Glutamatergic neuron (in vitro differentiated cells): ENCODE results near the gene LAMA5. TPM values are rescaled to one million over a fixed set of nuclear protein-coding genes. Genes with fewer than 3 reads are reported as not detected.
A peak's percentile ranks its signal among the peaks of the same experiment; 100 is the strongest.

Source experiments
- DNase-seq: peaks from one replicate; pipeline ENCODE4 v3.0.0; 2022
- H3K27ac Mint-ChIP-seq: one replicate; pipeline ENCODE4 v1.8.0; 2020; ENCODE audit warnings: mild to moderate bottlenecking, mixed read lengths, inconsistent platforms; ENCODE audit not compliant: unreplicated experiment
- H3K27me3 Mint-ChIP-seq: one replicate; pipeline ENCODE4 v1.8.0; 2020; ENCODE audit warnings: mild to moderate bottlenecking, moderate library complexity, mixed read lengths, inconsistent platforms; ENCODE audit not compliant: unreplicated experiment
- H3K36me3 Mint-ChIP-seq: one replicate; pipeline ENCODE4 v1.8.0; 2020; ENCODE audit warnings: mild to moderate bottlenecking, mixed read lengths, inconsistent platforms; ENCODE audit not compliant: unreplicated experiment
- H3K4me1 Mint-ChIP-seq: one replicate; pipeline ENCODE4 v1.8.0; 2020; ENCODE audit warnings: mild to moderate bottlenecking, low read depth, mixed read lengths, inconsistent platforms; ENCODE audit not compliant: unreplicated experiment
- H3K4me3 Mint-ChIP-seq: one replicate; pipeline ENCODE4 v1.8.0; 2020; ENCODE audit warnings: mild to moderate bottlenecking, mixed read lengths, inconsistent platforms; ENCODE audit not compliant: unreplicated experiment
- H3K9me3 Mint-ChIP-seq: one replicate; pipeline ENCODE4 v1.8.0; 2020; ENCODE audit warnings: mild to moderate bottlenecking, moderate library complexity, mixed read lengths, inconsistent platforms; ENCODE audit not compliant: unreplicated experiment
- CTCF ChIP-seq: fragments of 200-600 bp; sonication (generic); IDR thresholded peaks from one replicate; pipeline ENCODE4 v1.5.0; 2021; ENCODE audit not compliant: partially characterized antibody, unreplicated experiment
- total RNA-seq: library from RNA; stranded (reverse); fragmentation: NEBNext Ultra II Directional; extraction: Animal tissue kit (Norgen Biotek cat#: 25700); gene quantifications from one replicate; pipeline ENCODE4 v1.2.1, GENCODE V29; 2021; ENCODE audit not compliant: unreplicated experiment

The LAMA5 gene
- total RNA-seq, 1 donor from 2014 or later: 724 TPM

DNA sequence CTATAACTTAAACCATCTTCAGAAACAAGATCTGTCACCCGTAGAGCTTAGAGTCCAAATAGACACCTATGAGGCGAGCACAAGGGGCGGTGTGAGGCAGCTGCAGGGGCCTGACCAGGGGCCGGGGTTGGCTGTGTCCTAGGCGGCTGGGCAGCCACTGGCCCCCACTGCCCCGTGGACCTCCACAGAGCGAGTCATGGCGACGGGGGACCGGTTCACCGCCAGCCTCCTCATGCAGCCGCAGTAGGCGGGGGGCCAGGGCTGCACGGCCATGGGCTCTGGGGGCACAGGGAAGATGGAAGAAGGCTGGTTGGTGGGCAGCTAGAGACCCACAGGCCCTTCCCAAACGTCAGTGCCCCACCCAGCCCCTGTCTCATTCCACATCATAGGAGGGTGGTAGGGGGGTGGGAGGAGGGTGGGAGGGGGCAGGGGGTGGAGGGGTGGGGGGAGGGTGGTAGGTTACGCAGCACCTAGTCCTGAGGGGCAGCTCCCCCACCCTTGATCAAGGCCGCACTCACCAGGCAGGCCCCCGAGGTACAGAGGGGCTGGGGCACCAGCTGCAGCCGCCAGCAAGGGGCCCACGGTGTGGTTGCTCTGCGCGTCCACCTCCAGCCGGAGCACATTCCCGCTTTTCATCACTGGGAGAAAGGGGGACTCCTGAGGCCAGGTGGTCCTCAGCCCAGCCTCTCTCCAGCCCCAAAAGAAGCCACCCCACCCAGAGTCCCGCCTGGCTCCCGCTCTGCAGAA is 57.7 kb downstream of the LAMA5 start:
- no peaks in the 10 kb centered on the region for H3K36me3 Mint-ChIP-seq
- peaks cover 8% of the 10 kb centered on the region for H3K4me1 Mint-ChIP-seq
- H3K27me3 Mint-ChIP-seq: peaks cover 5% of the 10 kb centered on the region
- DNase-seq: no peak
- no peak for TF ChIP-seq CTCF
- peak overlapping the region; percentile 28 for H3K27ac Mint-ChIP-seq
- H3K9me3 Mint-ChIP-seq: peaks cover 3% of the 10 kb centered on the region
- no peak overlapping the region for H3K4me3 Mint-ChIP-seq

GRCh38 chr20:62308102-62308822 is 58.9 kb downstream of the LAMA5 start:
- Mint-ChIP-seq H3K36me3 (no peaks in the 10 kb centered on the region), H3K4me1 (peaks cover 14% of the 10 kb centered on the region), H3K9me3 (peaks cover 11% of the 10 kb centered on the region), H3K27ac (peak overlapping the region; percentile 33), H3K4me3 (no peak overlapping the region), H3K27me3 (peaks cover 5% of the 10 kb centered on the region)
- no peak for DNase-seq
- no peak for TF ChIP-seq CTCF

GRCh38 chr20:62307226-62308101 is 59.6 kb downstream of the LAMA5 start:
- no peak for TF ChIP-seq CTCF
- DNase-seq: no peak
- Mint-ChIP-seq H3K4me1 (peaks cover 14% of the 10 kb centered on the region), H3K27ac (no peak overlapping the region), H3K36me3 (no peaks in the 10 kb centered on the region), H3K9me3 (peaks cover 11% of the 10 kb centered on the region), H3K4me3 (no peak overlapping the region), H3K27me3 (peaks cover 5% of the 10 kb centered on the region)

DNA sequence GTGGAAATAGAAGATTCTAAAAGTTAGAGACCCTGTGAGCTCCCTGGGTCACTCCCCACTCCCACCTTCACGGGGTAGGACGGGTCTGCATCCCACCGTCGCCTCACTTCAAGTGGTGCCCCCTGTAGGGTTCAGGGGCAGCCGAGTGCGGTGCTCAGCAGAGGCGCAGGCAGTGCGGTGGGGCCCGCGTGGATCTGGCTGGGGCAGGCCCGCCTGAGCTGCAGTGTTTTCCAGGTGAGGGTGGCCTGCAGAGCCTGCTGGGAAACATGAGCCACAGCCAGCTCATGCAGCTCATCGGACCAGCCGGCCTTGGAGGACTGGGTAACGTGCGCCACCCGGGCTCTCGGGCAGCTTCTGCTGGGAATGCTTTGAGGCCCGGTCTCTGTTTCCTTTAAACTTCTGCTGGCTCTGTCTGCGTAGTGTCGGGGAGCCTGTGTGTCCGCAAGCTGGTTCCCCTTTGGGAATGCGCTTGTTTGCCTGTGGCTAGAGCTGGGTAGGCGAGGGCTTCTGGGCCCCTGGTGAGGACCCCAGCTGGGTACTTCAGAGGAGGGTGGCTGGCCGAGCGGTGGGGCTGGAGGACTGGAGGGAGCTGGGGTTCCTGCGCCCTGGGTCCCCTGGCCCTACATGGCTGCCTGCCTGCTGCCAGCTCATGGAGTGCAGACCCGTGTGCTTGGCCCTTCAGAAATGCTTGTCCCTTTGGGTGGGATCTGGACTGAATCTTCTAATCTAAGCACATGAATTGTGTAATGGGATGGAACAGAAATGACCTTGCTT is 60.5 kb downstream of the LAMA5 start:
- no peak for TF ChIP-seq CTCF
- Mint-ChIP-seq H3K27me3 (peaks cover 5% of the 10 kb centered on the region), H3K27ac (peak overlapping the region; percentile 48), H3K4me1 (peaks cover 14% of the 10 kb centered on the region), H3K4me3 (no peak overlapping the region), H3K36me3 (no peaks in the 10 kb centered on the region), H3K9me3 (peaks cover 13% of the 10 kb centered on the region)
- no peak for DNase-seq
